Pulmonary artery endothelial cell (primary cell): ENCODE measurements around the gene MYO16. TPM values are rescaled to one million over a fixed set of nuclear protein-coding genes. Genes with fewer than 3 reads are reported as not detected.

Source experiments
- DNase-seq: peaks from one replicate; pipeline ENCODE4 v3.0.0-alpha.2; 2011; ENCODE audit warnings: low read depth, low spot score
- total RNA-seq: library from RNA; depleted of rRNA; stranded (reverse); fragments of >200 nt; gene quantifications from 2 replicates; pipeline ENCODE4 v1.2.3, GENCODE V29; 2014

The MYO16 gene
- total RNA-seq, 1 donor from 2014 or later: not detected

- DNase-seq: no peak
Measured at GRCh38 chr13:108789476-108789875, 160.1 kb downstream of the MYO16 start.

DNA sequence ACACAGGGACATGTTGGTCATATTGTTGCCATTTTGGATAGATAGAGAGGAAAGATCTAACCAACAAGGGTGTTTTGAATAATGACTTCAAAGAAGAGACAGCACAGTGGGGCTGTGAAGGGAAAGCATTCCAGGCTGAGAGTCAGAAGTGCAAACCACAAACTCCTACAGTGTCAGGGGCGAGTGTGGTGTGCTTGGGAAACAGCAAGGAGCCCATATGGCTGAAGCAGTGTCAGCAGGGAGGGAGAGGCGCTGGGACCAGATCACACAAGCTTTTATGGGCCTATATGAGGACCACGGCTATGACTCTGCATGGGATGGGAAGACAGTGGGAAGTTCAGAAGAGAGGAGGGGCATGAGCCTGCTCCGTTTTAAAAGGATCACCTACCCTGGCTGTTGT, 166.4 kb downstream of the MYO16 start:
- DNase-seq: no peak

GRCh38 chr13:108797354-108797753, 167.9 kb downstream of the MYO16 start:
- no peak for DNase-seq

GRCh38 chr13:108807841-108808240, 178.4 kb downstream of the MYO16 start:
- DNase-seq: no peak

DNA sequence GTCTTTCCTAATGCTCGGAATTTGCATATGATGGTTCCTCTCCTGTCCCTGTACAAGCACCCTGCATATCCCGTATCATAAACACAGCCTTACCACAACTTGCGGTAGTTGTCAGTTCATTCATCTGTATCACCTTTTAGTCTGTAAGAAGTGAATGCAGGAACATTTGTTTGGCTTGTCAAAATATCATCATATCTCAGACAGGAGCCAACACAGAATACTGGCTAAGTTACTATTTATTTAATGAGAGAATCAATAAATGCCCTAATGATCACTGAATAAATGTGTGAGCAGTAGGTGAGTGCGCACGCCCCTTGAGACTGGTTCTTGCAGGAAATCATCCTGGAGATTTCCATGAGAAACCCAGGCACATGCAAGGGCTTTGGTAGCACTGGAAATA, 182.8 kb downstream of the MYO16 start:
- DNase-seq: no peak

DNA sequence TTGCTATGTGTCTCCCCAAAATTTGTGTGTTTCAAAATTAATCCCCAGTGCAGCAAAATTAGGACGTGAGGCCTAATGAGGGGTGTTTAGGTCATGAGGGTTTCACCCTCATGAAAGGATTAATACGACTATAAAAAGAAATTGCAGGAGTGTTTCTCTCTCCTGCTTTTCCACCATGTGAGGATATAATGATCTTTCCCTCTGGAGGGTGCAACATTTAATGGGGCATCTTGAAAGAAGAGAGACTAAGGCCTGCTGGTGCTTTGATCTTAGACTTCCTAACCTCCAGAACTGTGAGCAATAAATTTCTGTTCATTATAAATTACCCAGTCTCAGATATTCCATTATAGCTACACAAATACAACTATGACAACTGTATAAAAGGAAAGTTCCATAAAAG, 183.2 kb downstream of the MYO16 start:
- DNase-seq: no peak

- no peak for DNase-seq
Measured at GRCh38 chr13:108813587-108814170, 184.3 kb downstream of the MYO16 start.

GRCh38 chr13:108816375-108816774, 187.0 kb downstream of the MYO16 start:
- no peak for DNase-seq

DNA sequence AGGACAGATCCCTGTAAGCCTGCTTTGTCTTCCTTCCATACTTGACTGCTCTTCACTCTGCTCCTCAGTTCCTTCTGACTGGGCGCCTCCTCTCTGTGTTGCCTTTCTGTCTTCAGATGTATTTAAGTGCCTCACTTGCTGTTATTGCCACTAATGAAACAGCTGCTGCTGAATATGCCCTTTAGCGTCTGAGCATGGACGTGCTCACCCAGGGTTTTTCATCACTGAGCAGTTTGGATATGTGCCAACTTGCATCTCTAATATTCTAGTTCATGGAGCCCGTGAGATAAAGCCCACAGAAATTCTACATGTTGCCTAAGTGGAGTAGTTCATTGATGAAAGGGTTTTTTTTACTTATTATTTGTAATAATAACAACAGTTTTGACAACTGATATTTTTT, 198.2 kb downstream of the MYO16 start:
- DNase-seq: no peak

DNA sequence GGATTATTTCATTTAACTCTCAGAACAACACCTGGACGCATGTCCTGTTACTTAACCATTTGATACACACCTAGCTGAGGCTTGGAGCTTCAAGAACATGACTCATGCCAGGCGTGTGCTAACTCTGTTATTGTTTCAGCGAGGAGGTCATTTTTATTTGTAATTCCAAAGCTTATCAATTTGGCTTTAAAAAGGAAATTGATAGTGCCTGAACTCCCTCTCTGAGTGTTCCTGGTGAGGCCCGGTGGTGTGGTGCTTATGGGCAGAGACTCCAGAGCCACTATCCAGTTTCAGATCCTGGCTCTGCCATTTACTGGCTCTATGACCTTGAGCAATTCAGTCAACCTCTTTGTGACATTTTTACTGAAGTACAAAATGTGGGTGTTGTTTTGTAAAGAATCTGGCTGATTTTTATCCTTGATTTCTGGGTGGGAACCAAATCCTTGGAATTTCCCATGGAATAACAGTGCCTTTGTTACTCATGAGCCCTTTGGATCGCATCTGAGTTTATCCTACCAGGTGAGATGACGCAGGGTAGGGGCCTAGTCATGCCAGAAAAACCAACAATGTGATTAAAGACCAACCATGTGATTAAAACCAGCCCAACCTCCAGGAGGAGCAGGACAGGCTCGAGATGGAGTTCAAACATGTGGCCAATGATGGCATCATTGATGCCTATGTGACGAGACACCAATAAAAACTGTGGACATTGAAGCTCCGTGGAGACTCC, 198.8 kb downstream of the MYO16 start:
- no peak for DNase-seq

DNA sequence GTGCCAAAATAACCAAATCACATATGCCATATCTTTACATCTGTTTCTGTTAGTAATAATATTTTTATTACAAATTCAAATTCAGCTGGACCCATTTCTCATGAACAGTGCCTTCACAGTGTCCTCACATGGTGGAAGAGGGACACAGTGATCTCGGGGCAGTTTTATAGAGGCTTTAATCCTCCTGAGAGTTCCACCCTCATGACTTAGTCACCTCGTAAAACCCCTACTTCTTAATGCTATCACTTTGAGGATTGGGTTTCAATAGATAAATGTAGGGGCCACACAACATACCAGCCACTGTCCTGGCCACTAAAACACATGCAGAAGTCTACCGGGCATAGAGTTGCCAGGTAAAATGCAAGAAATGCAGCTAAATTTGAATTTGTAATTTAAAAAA, 201.5 kb downstream of the MYO16 start:
- DNase-seq: no peak

DNA sequence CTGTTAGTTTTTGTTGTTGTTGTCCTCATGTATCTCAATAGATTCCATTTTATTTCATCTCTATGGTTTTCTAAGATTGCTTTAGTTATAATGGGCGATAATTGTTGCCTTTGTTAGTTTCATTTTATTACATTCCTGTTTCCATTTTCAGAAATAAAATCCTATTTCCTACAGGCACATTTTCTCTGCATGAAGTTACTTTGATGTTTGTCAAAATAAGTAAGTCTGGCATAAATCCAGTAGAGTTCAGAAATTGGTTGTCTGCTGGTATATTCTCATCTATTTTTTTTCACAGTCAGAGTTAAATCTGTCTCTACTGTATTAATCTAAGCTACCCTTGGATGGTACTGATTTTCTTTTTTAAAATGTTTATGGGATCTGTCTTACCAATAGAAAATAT, 204.1 kb downstream of the MYO16 start:
- no peak for DNase-seq

- DNase-seq: no peak
Measured at GRCh38 chr13:108834193-108834592, 204.8 kb downstream of the MYO16 start.

DNA sequence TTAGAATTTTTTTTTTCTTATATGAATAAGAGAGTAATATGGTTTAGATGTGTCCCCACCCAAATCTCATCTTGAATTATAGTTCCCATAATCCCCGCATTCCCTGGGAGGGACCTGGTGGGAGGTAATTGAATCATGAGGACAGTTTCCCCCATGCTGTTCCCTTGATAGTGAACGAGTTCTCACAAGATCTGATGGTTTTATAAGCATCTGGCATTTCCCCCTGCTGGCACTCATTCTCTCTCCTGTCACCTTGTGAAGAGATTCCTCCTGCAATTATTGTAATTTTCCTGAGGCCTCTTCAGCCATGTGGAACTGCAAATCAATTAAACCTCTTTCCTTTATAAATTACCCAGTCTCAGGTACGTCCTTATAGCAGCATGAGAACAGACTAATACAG, 205.7 kb downstream of the MYO16 start:
- DNase-seq: no peak

DNA sequence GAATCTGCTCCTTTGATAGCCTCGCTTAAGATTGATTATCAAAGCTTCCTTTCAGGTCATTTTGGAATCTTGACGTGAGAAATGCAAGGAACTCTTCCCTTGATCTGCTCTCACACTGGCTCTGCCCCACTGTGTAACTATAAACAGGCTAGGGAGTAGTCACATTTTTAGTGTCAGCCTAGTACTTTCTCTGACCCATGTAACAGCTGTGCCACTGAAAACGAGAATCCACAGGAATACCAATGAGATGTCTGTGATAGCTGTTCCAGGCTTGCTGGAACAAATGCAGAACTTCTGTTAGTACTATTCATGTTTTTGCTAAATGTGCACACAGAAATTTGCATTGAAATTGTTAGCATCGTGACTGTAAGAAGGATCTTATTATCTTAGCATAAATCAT, 221.3 kb downstream of the MYO16 start:
- DNase-seq: no peak

DNA sequence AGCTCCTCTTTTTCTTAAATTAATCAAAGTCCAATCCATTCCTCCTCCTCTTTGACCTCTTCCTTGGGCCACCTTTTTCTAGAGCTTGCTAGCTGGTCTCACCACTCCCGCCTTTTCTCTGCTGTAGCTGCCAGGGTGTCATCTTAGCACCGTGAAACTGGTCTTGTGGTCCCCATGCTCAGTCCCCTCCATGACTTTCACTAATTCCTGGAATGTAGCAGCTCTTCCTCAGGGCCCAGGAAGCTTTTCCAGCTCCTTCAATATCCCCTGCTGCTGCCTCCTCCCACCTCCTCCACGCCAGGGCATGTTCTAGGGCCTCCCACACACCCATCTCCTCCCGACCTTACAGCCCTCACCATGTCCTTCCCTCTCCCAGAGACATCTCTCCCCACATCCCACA, 222.2 kb downstream of the MYO16 start:
- no peak for DNase-seq

DNA sequence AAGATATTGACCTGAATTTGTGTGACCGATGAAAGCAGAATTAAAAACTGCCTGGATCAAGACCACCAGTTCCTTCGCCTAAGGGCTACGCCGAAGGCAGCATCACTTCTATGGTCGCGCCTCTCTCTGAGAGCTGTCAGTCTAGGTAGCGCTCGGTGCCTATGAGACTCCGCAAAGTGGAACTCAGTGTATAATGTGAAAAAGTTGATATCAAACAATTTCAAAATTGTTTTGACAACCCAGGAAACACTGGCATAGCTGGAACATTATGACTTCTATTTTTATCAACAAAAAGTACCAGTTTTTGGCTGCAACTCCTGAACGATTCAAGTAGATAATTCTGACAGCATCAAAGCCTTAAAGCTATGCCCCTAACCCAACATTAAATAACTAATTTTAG, 223.6 kb downstream of the MYO16 start:
- DNase-seq: no peak

DNA sequence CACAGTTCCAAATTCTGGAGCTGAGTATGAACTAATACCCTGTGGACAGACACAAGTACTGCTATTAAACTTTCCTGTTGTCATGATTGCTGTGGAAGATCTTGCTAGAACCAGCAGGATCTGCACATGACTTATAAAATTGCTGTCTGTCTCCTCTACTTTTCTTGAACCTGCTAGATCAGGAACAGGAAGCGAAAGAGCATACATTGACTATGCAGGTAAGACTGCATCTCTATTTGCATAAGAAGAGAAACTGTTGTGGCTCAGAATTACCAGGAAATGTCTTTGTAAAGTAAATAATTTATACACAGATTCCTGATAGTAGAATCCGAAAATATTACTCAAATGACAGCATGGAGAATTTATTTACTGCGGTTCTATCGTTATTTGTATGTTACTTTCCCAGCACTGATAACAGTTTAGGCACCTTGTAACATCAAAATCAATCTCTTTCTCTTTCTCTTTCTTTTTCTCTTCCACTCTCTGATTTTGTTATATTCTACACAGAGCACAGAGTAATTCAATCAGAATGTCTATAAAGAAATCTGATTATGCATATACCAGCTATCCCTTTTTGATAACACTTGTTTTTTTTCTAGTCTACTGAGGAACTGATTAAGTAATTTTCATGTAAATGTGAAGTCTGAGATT, 226.5 kb downstream of the MYO16 start:
- DNase-seq: no peak

- DNase-seq: no peak
Measured at GRCh38 chr13:108858676-108859075, 229.3 kb downstream of the MYO16 start.

- DNase-seq: no peak
Measured at GRCh38 chr13:108859197-108860012, 230.0 kb downstream of the MYO16 start.

DNA sequence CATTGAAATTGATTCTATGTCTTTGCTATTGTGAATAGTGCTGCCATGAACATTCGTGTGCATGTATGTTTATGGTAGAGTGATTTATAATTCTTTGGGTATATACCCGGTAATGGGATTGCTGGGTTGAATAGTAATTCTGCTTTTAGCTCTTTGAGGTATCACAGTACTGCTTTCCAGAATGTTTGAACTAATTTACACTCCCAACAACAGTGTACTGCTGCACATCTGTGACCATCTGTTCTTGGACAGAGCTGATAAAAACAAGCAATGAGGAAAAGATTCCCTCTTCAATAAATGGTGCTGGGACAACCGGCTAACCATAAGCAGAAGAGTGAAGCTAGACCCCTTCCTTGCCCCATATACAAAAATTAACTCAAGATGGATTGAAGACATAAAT, 231.0 kb downstream of the MYO16 start:
- no peak for DNase-seq

GRCh38 chr13:108877300-108877699, 247.9 kb downstream of the MYO16 start:
- no peak for DNase-seq
